Suppressor macrophage treated with lipopolysaccharide for 1 hour (primary cell): ENCODE results near the gene COA6.

Experiments used
- DNase-seq, 3 donors: peaks; one replicate each; pipeline ENCODE4 v3.0.0-alpha.2; 2020 to 2022

COA6 gene, protein sequence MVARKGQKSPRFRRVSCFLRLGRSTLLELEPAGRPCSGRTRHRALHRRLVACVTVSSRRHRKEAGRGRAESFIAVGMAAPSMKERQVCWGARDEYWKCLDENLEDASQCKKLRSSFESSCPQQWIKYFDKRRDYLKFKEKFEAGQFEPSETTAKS

DNA sequence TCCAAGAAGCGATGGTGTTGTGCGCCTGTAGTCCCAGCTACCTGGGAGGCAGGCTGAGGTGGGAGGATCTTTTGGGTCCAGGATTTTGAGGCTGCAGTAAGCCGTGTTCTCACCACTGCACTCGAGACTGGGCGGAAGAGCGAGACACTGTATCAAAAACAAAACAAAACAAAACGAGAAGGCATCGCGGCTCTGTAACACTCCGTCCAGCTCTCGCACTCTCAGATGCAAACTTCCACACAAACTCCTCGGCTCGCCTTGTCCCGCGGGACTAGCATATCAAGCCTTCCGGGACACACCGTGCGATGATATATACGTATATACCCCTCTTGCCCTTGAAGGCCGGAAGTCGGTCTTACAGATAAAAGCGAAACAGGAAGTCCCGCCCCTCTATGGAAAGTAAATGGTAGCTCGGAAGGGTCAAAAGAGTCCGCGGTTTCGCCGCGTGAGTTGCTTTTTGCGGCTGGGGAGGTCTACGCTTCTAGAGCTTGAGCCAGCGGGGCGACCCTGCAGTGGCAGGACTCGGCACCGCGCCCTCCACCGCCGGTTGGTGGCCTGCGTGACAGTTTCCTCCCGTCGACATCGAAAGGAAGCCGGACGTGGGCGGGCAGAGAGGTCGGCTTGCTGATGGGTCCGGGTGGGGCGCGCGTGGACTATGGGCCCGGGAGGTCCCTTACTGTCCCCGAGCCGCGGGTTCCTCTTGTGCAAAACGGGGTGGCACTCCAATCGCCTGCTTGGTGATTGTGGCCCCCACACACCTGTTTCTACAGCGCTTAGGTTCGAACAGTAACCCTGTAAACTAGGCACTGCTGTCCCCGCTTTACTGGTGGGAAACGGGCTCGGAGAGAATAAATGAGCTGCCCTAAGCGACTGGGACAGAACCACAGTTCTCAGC is at the start of gene COA6:
COA6 (plus strand) TSS at position 393 of the 895 bp plus-strand sequence; CDS start at position 404, 11 bp downstream.
- peak; percentile 97 for DNase-seq

DNA sequence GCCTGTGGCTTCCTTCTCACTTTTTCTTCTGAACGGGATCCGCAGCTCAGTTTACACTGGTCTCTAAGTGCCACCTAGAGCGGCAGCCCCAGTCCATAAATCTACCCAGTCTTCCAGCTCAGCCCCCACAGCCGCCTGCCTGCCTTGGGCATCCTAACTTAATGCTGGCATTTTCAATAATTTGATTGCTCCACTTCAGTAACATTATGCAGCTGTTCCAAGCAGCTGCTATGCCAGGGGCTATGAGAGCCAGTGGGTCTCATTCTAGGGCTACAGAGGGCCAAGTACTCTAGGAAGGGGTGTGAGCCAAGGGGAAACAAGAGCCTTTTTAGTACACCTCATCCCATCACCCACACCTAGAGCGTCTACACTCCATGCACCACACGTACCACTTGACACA is 48.4 kb upstream of the COA6 start:
- DNase-seq, result no peak

DNA sequence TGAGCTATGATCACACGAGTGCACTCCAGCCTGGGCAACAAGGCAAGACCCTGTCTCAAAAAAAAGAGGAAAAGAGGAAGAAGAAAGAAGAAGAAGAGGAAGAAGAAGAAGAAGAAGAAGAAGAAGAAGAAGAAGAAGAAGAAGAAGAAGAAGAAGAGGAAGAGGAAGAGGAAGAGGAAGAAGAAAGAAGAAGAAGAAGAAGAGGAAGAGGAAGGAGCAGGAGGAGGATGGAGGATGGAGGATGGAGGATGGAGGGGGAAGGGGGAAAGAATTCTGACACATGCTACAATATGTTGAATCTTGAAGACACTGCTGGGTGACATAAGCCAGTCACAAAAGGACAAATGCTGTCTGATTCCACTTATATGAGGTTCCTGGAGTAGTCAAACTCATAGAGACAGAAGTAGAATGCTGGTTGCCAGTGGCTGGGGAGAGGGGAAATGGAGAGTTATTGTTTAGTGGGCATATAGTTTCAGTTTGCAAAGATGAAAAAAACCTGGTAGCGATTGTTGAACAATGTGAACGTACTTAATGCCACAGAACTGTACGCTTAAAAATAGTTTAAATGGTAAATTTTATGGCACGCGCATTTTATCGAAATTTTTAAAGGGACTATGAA is 47.3 kb upstream of the COA6 start:
- no peak for DNase-seq

DNA sequence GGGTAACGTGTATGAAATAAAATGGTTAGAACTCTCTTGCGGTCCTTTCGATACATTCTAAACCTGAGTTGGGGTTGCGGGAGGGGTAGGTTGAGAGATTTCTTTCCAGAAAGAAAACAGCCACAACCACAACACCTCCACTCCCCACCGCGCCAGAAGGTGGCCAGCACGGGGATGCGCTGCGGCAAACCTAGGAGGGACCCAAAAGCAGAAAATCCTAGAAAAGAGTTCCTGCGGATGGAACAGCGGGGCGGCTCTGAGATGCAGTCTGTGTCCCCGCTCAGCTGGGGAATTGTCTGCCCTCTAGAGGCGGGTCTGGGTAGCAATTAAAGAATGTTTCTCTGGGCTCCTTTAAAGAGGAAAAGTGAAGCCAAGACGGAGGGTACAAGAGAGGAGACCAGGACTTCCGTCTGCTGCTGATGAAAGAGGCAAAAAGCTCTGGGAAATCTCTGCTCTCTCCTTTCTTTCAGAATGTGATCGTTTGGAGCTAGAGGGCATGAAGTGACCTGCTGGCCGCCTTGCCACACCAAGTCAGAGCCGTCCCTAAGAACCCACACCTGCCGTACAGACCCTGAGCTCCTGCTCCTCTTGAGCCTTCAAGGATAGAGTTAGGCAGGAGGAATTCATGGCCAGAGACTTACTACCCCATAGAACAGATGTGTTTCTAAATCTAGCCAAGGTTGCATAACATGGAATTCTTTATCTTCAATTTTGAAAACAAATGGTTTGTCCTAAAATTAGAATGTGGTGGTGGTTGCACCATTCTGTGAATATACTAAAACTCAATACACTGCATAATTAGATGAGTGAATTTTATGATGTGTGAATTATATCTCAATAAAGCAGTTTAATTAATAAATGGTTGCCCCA is 46.5 kb upstream of the COA6 start:
- DNase-seq, result peak; percentile 77 to 81 (median 78)

DNA sequence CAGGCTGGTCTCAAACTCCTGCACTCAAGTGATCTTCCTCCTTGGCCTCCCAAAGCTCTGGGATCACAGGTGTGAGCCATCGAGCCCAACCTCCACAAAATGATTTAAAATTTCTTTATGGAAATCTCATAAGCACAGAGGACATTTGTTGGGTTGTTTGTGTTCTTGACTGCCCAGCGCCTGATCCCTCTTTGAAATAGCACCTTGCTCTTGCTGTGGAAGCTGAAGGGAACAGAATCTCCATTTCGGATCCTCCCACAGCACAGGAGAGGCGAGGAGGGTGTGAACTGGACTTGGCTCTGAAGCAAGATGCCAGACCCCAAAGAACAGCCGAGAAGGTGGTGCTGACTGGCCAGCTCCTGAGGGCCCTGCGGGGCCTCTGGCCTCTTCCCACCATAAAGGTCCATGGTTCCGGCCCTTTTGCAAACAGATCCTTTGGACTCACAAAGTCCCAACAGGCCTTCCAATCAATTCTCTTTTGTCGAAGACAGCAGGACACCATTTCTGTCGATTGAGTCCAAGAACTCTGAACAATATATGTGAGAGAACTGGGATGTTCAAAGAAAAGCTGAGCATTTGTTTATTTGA is 45.6 kb upstream of the COA6 start:
- no peak for DNase-seq

- peak; percentile 69 to 75 (median 74) for DNase-seq
These were observed 42.4 kb upstream of the COA6 start for GRCh38 chr1:234330843-234331215.

GRCh38 chr1:234331507-234331906 is 41.7 kb upstream of the COA6 start:
- DNase-seq, result peak; percentile 77 to 88 (median 83)

DNA sequence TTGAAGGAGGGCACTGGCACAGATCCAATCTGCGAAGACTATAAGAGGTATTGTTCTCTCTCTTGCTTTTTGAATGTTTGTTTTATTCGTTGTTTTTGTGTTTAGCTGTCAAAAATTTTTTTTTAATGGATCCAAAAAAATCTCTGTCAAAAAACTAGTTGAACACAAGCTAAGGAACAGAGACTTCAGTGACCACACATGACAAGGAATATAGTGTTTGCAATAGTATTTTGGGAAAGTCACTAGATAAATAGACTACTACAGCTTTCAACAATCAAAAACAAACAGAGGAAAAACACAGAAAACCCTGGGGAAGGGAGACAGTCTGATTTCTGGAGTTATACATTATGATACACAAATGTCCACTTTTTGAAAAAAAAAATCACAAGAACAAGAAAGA is 36.9 kb upstream of the COA6 start:
- no peak for DNase-seq

DNA sequence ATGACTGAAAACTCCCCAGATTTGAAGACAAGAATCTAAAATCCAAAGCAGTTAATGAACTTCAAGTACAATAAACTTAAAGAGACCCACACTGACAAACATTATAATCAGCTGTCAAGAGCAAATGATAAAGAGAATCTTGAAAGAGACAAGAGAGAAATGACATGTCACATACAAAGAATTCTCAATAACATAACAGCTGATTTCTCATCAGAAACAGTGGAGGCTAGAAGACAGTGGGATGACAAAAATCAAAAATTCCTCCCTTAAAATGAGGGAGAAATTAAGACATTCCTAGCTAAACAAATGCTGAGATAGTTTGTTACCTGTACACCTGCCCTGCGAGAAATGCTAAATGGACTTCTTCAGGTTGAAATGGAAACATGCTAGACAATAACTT is 36.0 kb upstream of the COA6 start:
- no peak for DNase-seq

DNA sequence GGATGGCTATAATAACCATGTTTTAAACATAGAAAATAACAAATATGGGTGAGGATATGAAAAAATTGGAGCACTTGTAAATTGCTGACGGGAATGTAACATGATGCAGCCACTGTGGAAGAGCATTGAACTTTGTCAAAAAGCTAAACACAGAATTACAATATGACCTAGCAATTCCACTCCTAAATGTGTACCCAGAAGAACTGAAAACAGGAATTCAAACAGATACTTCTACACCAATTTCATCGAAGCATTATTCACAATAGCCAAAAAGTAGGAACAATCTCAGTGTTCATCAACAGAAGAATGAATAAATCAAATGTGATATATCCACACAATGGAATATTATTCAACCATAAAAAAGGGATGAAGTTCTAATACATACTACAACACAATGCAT is 32.7 kb upstream of the COA6 start:
- no peak for DNase-seq

DNA sequence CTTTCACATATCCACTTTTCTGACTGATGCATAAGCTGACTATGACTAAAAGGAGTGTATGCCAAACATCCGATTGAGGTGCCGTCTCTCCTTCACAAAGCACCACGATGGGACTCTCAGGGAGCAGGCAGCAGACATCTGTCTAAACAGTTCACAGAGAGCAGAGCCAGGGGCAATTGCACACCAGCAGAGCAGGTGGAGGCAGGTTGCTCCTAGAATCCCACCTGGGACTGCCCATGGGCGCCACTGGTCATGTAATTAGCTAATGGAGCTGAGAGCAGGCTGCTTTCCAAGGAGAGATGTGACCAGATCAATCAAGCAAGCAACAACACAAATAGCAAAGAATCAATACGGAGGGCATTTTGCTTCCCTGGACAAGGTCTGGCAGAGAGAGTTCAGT is 30.5 kb upstream of the COA6 start:
- no peak for DNase-seq

DNA sequence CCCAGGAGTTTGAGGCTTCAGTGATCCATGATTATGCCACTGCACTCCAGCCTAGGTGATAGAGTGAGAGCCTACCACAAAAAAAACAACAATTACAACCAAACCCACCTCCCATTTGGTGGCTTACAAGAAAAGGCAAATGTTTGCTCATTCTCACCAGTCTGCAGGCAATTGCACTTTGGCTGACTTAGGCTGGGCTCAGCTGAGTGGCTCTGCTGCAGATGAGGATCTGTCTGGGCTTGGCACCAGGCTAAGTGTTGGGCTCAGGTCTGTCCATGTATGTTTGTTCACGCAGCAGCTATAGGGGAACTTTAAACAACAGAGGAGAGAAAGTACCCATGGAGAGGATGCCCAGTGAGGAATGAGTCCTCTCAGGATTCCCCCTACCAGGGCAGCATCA is 28.0 kb upstream of the COA6 start:
- DNase-seq, result no peak

DNA sequence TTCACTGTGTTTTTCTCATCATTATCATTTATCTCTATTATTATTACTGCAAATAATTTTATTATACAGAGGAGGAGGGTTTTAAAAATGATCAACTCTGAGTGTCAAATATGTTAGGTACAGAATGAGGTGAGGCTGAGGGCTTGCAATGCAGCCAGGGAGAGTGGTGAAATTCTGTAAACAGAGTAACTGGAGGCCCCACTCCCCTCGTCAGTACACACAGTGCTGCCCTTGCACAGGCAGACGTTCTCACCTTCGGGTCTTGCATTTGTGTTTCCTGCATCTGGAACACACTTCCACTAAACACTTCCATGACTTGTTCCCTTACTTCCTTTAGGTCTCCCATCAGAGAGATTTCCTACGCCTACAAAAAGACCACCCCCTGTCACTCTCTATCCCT is 24.3 kb upstream of the COA6 start:
- no peak for DNase-seq

DNA sequence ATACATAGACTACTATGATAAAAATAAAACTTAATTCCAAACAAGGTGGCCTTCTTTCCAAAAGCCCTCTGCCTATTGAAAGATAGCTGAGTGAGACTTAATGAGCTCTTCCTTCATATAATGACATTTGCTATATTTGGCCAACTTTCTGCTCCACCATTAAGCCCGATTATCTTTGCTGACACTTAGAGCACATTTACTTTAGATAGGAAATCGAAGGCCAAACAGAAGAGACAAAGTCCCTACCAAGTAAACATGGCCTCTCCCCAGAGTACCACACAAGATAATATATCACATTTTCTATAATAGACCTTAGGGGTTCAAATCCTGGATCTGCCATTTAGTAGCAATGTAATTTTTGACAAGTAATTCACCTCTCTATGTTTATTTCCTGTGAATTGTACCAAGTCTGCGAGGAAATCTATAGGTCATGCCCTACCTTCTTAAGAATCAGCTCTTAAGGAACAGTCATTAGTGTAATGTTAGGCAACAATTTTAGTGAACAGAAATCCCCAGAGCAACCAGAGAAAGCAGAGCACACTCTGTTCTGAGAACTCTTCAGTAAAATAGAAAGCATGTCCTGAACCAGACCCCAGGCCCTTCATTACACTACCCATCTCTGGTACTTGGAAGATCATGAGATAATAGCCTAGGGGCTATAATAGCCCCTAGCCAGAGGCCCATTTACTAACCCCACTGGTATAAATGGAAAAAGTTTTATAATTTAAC is 17.3 kb upstream of the COA6 start:
- DNase-seq, result no peak

DNA sequence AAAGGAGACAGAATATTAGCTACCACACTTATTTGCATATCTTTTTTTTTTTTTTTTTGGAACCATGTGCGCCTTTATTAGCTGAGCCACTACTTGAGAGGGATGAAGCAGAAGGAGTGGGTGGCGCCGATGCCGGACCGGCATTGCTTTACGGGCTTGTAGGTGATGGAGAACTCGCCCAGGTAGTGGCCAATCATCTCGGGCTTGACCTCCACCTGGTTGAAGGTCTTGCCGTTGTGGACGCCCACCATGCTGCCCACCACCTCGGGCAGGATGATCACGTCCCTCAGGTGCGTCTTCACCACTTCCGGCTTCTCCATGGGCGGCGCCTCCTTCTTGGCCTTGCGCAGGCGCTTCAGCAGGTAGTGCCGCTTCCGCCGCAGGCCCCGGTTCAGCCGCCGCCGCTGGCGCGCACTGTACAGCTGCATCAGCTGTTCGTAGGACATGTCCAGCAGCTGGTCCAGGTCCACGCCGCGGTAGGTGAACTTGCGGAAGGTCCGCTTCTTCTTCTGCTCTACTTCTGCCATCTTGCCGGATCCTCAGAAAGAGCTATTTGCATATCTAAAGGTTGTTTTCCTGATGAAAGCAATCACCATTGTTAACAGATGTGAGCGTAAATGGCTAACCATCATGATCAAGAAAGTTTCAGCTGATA is 16.5 kb upstream of the COA6 start:
- peak in 2 of 3 donors; percentile 8 to 44 for DNase-seq

DNA sequence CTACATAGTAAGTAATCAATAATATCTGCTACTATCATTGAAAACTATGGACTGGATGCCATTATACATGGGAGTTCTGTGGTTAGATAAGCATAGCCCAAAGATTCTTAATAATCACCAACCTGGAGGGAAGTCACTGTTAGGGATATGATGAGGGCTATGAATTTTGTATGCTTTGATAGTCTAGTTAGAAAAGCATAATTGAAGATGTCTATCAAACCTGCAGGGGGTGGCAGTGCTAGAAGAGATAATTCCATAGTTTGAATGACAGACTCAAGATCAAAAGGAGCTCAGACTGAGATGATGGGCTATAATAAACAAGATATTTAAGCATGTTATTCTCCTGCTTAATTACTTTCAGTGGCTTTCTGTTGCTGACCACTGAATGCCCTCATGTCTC is 15.4 kb upstream of the COA6 start:
- no peak for DNase-seq

- DNase-seq, result no peak
These were observed 12.1 kb upstream of the COA6 start for GRCh38 chr1:234361102-234361603.

DNA sequence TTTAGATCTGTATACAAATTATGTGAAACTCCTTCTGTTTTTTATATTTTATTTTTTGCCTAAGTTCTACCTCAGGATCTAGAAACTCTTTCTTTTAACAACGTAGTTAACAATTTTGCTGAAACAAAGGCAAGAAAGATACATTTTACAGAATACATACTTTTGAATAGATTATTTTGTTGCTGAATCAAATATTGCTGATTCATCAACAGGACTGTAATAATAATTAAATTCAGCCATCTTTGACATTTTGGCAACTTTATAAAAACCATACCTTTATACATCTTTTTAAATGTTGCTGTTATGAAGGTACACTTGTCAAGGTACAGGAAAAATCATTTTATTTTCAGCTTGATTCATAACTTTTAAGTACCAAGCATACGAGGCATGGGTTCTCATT is 10.7 kb upstream of the COA6 start:
- DNase-seq, result no peak

DNA sequence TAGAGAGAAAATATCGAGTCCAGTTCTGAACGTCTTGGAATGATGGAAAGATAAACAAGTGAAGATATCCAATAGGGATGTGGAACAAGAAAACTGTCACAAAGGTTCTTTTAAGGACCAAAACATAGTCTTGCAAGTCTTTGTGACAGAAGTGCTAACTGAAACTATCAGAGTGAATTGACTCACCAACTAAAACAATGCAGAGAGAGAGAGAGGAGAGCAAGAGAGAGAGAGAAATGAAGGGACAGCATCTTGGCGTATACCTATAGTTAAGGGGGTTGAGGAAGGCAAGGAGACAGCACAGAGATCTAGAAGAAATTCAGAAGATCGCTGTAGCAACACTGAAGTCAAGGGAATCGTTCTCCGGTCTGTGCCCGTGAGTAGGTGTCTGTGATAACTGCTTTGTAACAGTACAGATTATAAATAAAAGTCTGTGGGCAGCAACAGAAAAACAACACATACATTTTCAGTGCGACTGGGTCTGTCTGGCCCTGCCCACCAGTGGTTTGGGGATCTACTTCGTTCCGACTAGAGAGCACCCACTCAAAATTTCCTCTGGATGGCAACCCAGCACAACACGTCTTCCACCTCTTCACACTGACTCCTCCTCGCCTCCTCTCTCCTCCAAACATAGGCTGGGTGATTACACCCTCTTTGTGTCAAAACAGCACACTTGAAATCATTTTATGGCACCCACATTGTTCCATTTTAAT is 4.8 kb upstream of the COA6 start:
- peak; percentile 41 to 66 (median 52) for DNase-seq

- no peak for DNase-seq
These were observed 4.2 kb upstream of the COA6 start for GRCh38 chr1:234369033-234369430.

DNA sequence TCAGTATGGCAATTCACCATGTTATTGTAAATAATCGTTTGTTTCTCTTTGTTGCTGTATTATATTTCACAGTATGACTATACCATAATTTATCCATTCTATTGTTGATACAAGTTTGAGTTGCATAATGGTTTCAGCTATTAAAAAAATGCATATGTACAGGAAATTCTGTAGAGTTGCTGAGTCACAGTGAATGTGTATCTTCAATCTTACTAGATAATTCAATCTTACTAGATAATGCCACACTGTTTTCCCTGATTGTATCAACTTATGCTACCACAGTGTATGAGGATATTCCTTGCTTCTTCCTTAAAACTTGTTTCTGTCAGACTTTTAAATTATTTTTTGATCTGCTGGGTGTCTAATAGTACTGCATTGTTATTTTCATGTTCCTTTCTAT is 3.5 kb upstream of the COA6 start:
- peak in 2 of 3 donors; percentile 39 to 51 for DNase-seq
